Measurements from ENCODE around the gene CALY. TPM values are rescaled to one million over a fixed set of nuclear protein-coding genes. Genes with fewer than 3 reads are reported as not detected.

CALY gene
- total and polyA plus RNA-seq, 11 donors = 1.7 TPM; not detected in 10

GRCh38 chr10:133364645-133365431 lies 28.1 kb upstream of the CALY start:
- Histone ChIP-seq H3K9me3 (peaks cover 0 to 4% (median 0%) of the 10 kb centered on the region in 12 donors), H3K27me3 (no peaks in the 10 kb centered on the region), H3K36me3 (peaks cover 5 to 83% (median 75%) of the 10 kb centered on the region in 9 donors), H3K4me3 (no peak overlapping the region), H3K27ac (peak overlapping the region in 6 of 12 donors; percentile 12 to 71 (median 35)), H3K4me1 (peaks cover 0 to 3% (median 0%) of the 10 kb centered on the region in 12 donors)
- 66 to 74% (median 70%) methylated on average over 26 to 29 of the region's 29 CpGs for WGBS, 4 donors
- intact Hi-C loops (cut with DNase I) = no loop called here
- ATAC-seq (peak in 2 of 4 donors; percentile 27 to 51), DNase-seq (no peak)
- TF ChIP-seq CTCF (IDR thresholded peaks at IDR 0.05) (no peak), POLR2A (IDR thresholded peaks at IDR 0.05) (no peak)

GRCh38 chr10:133362846-133363245 lies 26.1 kb upstream of the CALY start:
- H3K4me1 ChIP-seq = peaks cover 0 to 6% (median 0%) of the 10 kb centered on the region in 12 donors
- ATAC-seq = no peak
- TF ChIP-seq POLR2A (IDR thresholded peaks at IDR 0.05) = no peak
- TF ChIP-seq CTCF (IDR thresholded peaks at IDR 0.05) = no peak
- no peak overlapping the region for H3K27ac ChIP-seq
- H3K27me3 ChIP-seq = no peaks in the 10 kb centered on the region
- intact Hi-C loops (cut with DNase I) = no loop called here
- H3K9me3 ChIP-seq = peaks cover 0 to 4% (median 0%) of the 10 kb centered on the region in 12 donors
- DNase-seq = no peak
- peaks cover 5 to 63% (median 55%) of the 10 kb centered on the region in 9 donors for H3K36me3 ChIP-seq
- WGBS, 4 donors = 90 to 99% (median 93%) methylated on average over 10 to 13 of the region's 13 CpGs
- H3K4me3 ChIP-seq = no peak overlapping the region

- Histone ChIP-seq H3K27ac (no peak overlapping the region), H3K36me3 (peaks cover 4 to 56% (median 52%) of the 10 kb centered on the region in 9 donors), H3K9me3 (peaks cover 0 to 4% (median 0%) of the 10 kb centered on the region in 12 donors), H3K4me1 (peaks cover 1 to 13% (median 7%) of the 10 kb centered on the region in 12 donors), H3K27me3 (no peaks in the 10 kb centered on the region), H3K4me3 (no peak overlapping the region)
- no peak for ATAC-seq
- TF ChIP-seq CTCF (IDR thresholded peaks at IDR 0.05) (no peak), POLR2A (IDR thresholded peaks at IDR 0.05) (no peak)
- intact Hi-C loops (cut with DNase I) = no loop called here
- DNase-seq = no peak
- WGBS, 4 donors = 76 to 83% (median 81%) methylated on average over 18 of the region's 18 CpGs
Measured at GRCh38 chr10:133361773-133362441, 25.2 kb upstream of the CALY start.

- Histone ChIP-seq H3K4me1 (peaks cover 3 to 20% (median 13%) of the 10 kb centered on the region in 12 donors), H3K27me3 (no peaks in the 10 kb centered on the region), H3K9me3 (peaks cover 0 to 4% (median 0%) of the 10 kb centered on the region in 12 donors), H3K36me3 (peaks cover 2 to 49% (median 45%) of the 10 kb centered on the region in 9 donors), H3K27ac (no peak overlapping the region), H3K4me3 (no peak overlapping the region)
- ATAC-seq (no peak), DNase-seq (no peak)
- intact Hi-C loops (cut with DNase I) = no loop called here
- no peak for TF ChIP-seq CTCF (IDR thresholded peaks at IDR 0.05)
- no peak for TF ChIP-seq POLR2A (IDR thresholded peaks at IDR 0.05)
- WGBS, 4 donors = 83 to 97% (median 93%) methylated on average over 3 to 5 of the region's 5 CpGs
Measured at GRCh38 chr10:133361227-133361626, 24.5 kb upstream of the CALY start.

Data from heart left ventricle (tissue), 16 donors.